HG03175 (cell line): Measurements from ENCODE around the gene GPATCH2L.

Experiments
- ATAC-seq: cut with Tn5 transposase; IDR thresholded peaks from one replicate; pipeline ENCODE4 v1.9.1; 2021; ENCODE audit warnings: mild to moderate bottlenecking, moderate library complexity; ENCODE audit not compliant: unreplicated experiment

The GPATCH2L gene

GRCh38 chr14:76151398-76152332 is at the start of gene GPATCH2L:
GPATCH2L (plus strand) TSS chr14:76151922; CDS start chr14:76154364, 2,442 bp downstream.
- peak; percentile 84 for ATAC-seq

GRCh38 chr14:76104802-76105355 is 46.8 kb upstream of the GPATCH2L start:
- ATAC-seq = no peak

- no peak for ATAC-seq
Measured at GRCh38 chr14:76106188-76106587, 45.5 kb upstream of the GPATCH2L start.

GRCh38 chr14:76109087-76109880 is 42.4 kb upstream of the GPATCH2L start:
- ATAC-seq = no peak

- no peak for ATAC-seq
Measured at GRCh38 chr14:76112889-76113624, 38.7 kb upstream of the GPATCH2L start.

- no peak for ATAC-seq
Measured at GRCh38 chr14:76113691-76114090, 38.0 kb upstream of the GPATCH2L start.

- ATAC-seq = no peak
Measured at GRCh38 chr14:76115010-76115422, 36.7 kb upstream of the GPATCH2L start.

GRCh38 chr14:76117789-76118484 is 33.8 kb upstream of the GPATCH2L start:
- ATAC-seq = no peak

- ATAC-seq = no peak
Measured at GRCh38 chr14:76118594-76118993, 33.1 kb upstream of the GPATCH2L start.

- no peak for ATAC-seq
Measured at GRCh38 chr14:76121089-76121748, 30.5 kb upstream of the GPATCH2L start.

- no peak for ATAC-seq
Measured at GRCh38 chr14:76123426-76124225, 28.1 kb upstream of the GPATCH2L start.

- ATAC-seq = no peak
Measured at GRCh38 chr14:76125511-76125910, 26.2 kb upstream of the GPATCH2L start.

GRCh38 chr14:76126076-76126475 is 25.6 kb upstream of the GPATCH2L start:
- ATAC-seq = no peak

- no peak for ATAC-seq
Measured at GRCh38 chr14:76129851-76130576, 21.7 kb upstream of the GPATCH2L start.

- ATAC-seq = no peak
Measured at GRCh38 chr14:76131071-76131965, 20.4 kb upstream of the GPATCH2L start.

GRCh38 chr14:76133103-76133502 is 18.6 kb upstream of the GPATCH2L start:
- ATAC-seq = no peak

- no peak for ATAC-seq
Measured at GRCh38 chr14:76134231-76134630, 17.5 kb upstream of the GPATCH2L start.
